A549 (cell line): Measurements from ENCODE around the gene ARHGAP4. TPM values are rescaled to one million over a fixed set of nuclear protein-coding genes. Genes with fewer than 3 reads are reported as not detected.

Experiments used
- ATAC-seq, 2 experiments: fragments of 200-7000 bp in 1 of 2; fragments of >200 bp in 1 of 2; cut with Nextera tagmentation in 1 of 2; cut with Tn5 transposase in 1 of 2; 3 replicates each; pipeline versions ENCODE4 v1.8.0 to v1.9.1; 2018 to 2020; ENCODE audit warnings: mild to moderate bottlenecking in 1 of 2, moderate library complexity in 1 of 2
- CTCF ChIA-PET: fragments of 300-600 bp; sonication (Branson Sonifier 250); formaldehyde crosslinking; extraction: SDS; loops from one replicate; lab custom pipeline; 2021; ENCODE audit warnings: antibody characterized with exemption, inconsistent platforms; lab: Yijun Ruan, JAX
- POLR2A ChIA-PET: fragments of 350-600 bp; formaldehyde crosslinking; extraction: SDS; loops from one replicate; lab custom pipeline; 2021; ENCODE audit warnings: antibody characterized with exemption, inconsistent platforms; lab: Yijun Ruan, JAX
- DNase-seq, 2 experiments: peaks; one replicate each; pipeline versions ENCODE4 v3.0.0 to v3.0.0-alpha.2; 2011 to 2016; ENCODE audit warnings: low read depth in 1 of 2, low spot score in 1 of 2
- FAIRE-seq: peaks from 2 replicates; lab custom pipeline; 2011; peaks lifted over from hg19 to GRCh38; lab: Jason Lieb, UNC
- H3K27ac ChIP-seq, 2 experiments: fragments of >200 bp; sonication (Bioruptor Twin); formaldehyde crosslinking; 3 replicates each; pipeline ENCODE4 v1.5.1; 2016 to 2017
- H3K4me1 ChIP-seq: fragments of >200 bp; sonication (Bioruptor Twin); formaldehyde crosslinking; 3 replicates; pipeline ENCODE4 v1.6.1; 2016
- H3K4me2 ChIP-seq: fragments of >200 bp; sonication (Bioruptor Twin); formaldehyde crosslinking; 3 replicates; pipeline ENCODE4 v1.6.1; 2016
- H3K4me3 ChIP-seq: fragments of >200 bp; sonication (Bioruptor Twin); formaldehyde crosslinking; 3 replicates; pipeline ENCODE4 v1.5.1; 2016
- H3K9me3 ChIP-seq: fragments of >200 bp; sonication (Bioruptor Twin); formaldehyde crosslinking; 3 replicates; pipeline ENCODE4 v1.6.1; 2016
- EP300 ChIP-seq, 2 experiments: fragments of >200 bp; sonication (Bioruptor Twin); formaldehyde crosslinking; IDR thresholded peaks; 2 replicates in 1 of 2; 3 replicates in 1 of 2; pipeline ENCODE4 v1.6.1; 2016 to 2017
- FOXS1 ChIP-seq: fragments of 250-450 bp; sonication (Bioruptor Pico); IDR thresholded peaks from 2 replicates; pipeline ENCODE4 v1.5.0; 2020; ENCODE audit warnings: mild to moderate bottlenecking, moderate library complexity
- HOXB13 ChIP-seq: fragments of 250-450 bp; sonication (Bioruptor Pico); IDR thresholded peaks from 2 replicates; pipeline ENCODE4 v1.5.0; 2020; ENCODE audit warnings: low read depth, mild to moderate bottlenecking, moderate library complexity
- JUNB ChIP-seq: fragments of >200 bp; sonication (Bioruptor Twin); formaldehyde crosslinking; IDR thresholded peaks from 2 replicates; pipeline ENCODE4 v1.6.1; 2016
- KDM1A ChIP-seq: fragments of 200-600 bp; sonication (generic); IDR thresholded peaks from 2 replicates; pipeline ENCODE4 v1.6.1; 2016; ENCODE audit warnings: low read depth, mild to moderate bottlenecking
- MAFK ChIP-seq: fragments of 450-650 bp; IDR thresholded peaks from 2 replicates; pipeline ENCODE4 v1.6.1; 2014; ENCODE audit not compliant: partially characterized antibody
- MAZ ChIP-seq: fragments of 150-350 bp; IDR thresholded peaks from 2 replicates; pipeline ENCODE4 v1.6.1; 2014; ENCODE audit warnings: antibody characterized with exemption, low read depth, low read length, borderline replicate concordance
- MYC ChIP-seq: IDR thresholded peaks from 2 replicates; pipeline ENCODE4 v1.6.1; 2012; ENCODE audit warnings: mild to moderate bottlenecking, inconsistent platforms, low read length, improper control_type of control experiment, borderline replicate concordance
- NR3C1 ChIP-seq: fragments of >200 bp; sonication (Bioruptor Twin); formaldehyde crosslinking; IDR thresholded peaks from 3 replicates; pipeline ENCODE4 v1.6.1; 2017
- PBX3 ChIP-seq: IDR thresholded peaks from 2 replicates; pipeline ENCODE4 v1.6.1; 2012
- RAD21 ChIP-seq, 2 experiments: fragments of >200 bp in 1 of 2; sonication (Bioruptor Twin) in 1 of 2; formaldehyde crosslinking in 1 of 2; IDR thresholded peaks in 1 of 2; conservative IDR thresholded peaks in 1 of 2; 2 replicates in 1 of 2; 3 replicates in 1 of 2; pipeline ENCODE4 v1.6.1; 2012 to 2018; ENCODE audit warnings: inconsistent platforms in 1 of 2
- RFX5 ChIP-seq: fragments of 450-650 bp; IDR thresholded peaks from 2 replicates; pipeline ENCODE4 v1.7.1; 2014; ENCODE audit warnings: antibody characterized with exemption, mild to moderate bottlenecking, moderate library complexity
- ZC3H11A ChIP-seq: fragments of 450-650 bp; IDR thresholded peaks from 2 replicates; pipeline ENCODE4 v1.6.1; 2014; ENCODE audit warnings: antibody characterized with exemption, mild to moderate bottlenecking
- WGBS: methylation state at CpG from one replicate; pipeline ENCODE4 v1.1.6; 2017; ENCODE audit errors: missing lambda C conversion rate; 5-methylcytosine and 5-hydroxymethylcytosine counted together
- polyA plus RNA-seq, 4 experiments: library from polyadenylated mRNA; depleted of rRNA in 3 of 4; stranded (reverse); fragments of >200 nt; fragmentation: RNase III in 1 of 4; extraction: RNeasy Plus Mini Kit Qiagen cat#74134 plus additional on column Dnase treatment in 1 of 4; gene quantifications; 2 replicates in 3 of 4; 3 replicates in 1 of 4; pipeline ENCODE4 v1.2.3, GENCODE V29; 2011 to 2017

Gene ARHGAP4
- polyA plus RNA-seq, 2 of the 4 experiments (the other 2 are of a cell fraction): 0.78 to 0.98 TPM

DNA sequence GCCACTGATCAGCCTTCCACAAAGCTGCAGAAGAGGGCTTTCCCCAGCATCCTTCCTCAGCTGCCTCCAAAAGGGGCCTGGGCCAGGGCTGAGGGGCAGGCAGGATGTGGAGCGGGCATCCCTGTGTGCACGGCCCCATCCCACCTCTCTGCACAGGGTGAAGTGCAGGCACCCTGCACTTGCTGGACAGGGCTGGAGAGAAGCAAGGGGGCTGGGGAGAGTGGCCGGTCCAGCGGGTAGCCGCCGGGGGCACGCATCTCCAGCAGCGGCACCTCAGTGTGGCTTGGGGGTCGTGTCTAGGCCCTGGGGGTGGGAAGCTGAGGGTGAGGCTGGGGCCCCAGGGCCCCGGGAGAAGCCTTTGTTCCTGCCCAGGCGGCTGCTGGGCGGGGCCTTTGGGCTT lies 18.6 kb downstream of the ARHGAP4 start (continued):
- TF ChIP-seq RAD21 (conservative IDR thresholded peaks at IDR 0.05 in 1 of 2, IDR thresholded peaks at IDR 0.05 in 1 of 2) (no peak), MYC (no peak)

- Histone ChIP-seq H3K4me3 (no peak overlapping the region), H3K4me2 (no peak overlapping the region), H3K4me1 (peaks cover 16% of the 10 kb centered on the region; the same call in 2 of the 3 replicates), H3K9me3 (no peaks in the 10 kb centered on the region), H3K27ac (no peak overlapping the region)
- TF ChIP-seq MAFK: no peak
- 56% methylated on average over 3 of the region's 27 CpGs for WGBS
- CTCF ChIA-PET: interaction anchor here (0.6 to 8.6 kb wide), 5 partner anchors 12 to 42 kb away, joined by 3 to 56 read pairs (median 3); no protein-coding TSS in a partner anchor
- no peak for DNase-seq
- ATAC-seq: no peak
- no peak for FAIRE-seq
- POLR2A ChIA-PET: interaction anchor here (1.2 kb wide), 1 partner anchor 21 kb away, joined by 4 read pairs; no protein-coding TSS in a partner anchor
These were observed 19.7 kb downstream of the ARHGAP4 start for GRCh38 chrX:153906126-153906917.

GRCh38 chrX:153905481-153906095 lies 20.5 kb downstream of the ARHGAP4 start:
- CTCF ChIA-PET: interaction anchor here (0.7 to 8.6 kb wide), 4 partner anchors 12 to 42 kb away, joined by 3 to 56 read pairs (median 3); no protein-coding TSS in a partner anchor
- H3K4me3 ChIP-seq: no peak overlapping the region
- FAIRE-seq (no peak), DNase-seq (no peak), ATAC-seq (no peak)
- H3K9me3 ChIP-seq: no peaks in the 10 kb centered on the region
- POLR2A ChIA-PET: no interaction called here
- 74% methylated on average over 10 of the region's 32 CpGs for WGBS
- peaks cover 23% of the 10 kb centered on the region for H3K4me1 ChIP-seq
- H3K4me2 ChIP-seq: no peak overlapping the region
- TF ChIP-seq JUNB (no peak), PBX3 (no peak), KDM1A (no peak), RFX5 (no peak), HOXB13 (CRISPR knock-in tag) (no peak), FOXS1 (no peak), NR3C1 (no peak)
- H3K27ac ChIP-seq: no peak overlapping the region

DNA sequence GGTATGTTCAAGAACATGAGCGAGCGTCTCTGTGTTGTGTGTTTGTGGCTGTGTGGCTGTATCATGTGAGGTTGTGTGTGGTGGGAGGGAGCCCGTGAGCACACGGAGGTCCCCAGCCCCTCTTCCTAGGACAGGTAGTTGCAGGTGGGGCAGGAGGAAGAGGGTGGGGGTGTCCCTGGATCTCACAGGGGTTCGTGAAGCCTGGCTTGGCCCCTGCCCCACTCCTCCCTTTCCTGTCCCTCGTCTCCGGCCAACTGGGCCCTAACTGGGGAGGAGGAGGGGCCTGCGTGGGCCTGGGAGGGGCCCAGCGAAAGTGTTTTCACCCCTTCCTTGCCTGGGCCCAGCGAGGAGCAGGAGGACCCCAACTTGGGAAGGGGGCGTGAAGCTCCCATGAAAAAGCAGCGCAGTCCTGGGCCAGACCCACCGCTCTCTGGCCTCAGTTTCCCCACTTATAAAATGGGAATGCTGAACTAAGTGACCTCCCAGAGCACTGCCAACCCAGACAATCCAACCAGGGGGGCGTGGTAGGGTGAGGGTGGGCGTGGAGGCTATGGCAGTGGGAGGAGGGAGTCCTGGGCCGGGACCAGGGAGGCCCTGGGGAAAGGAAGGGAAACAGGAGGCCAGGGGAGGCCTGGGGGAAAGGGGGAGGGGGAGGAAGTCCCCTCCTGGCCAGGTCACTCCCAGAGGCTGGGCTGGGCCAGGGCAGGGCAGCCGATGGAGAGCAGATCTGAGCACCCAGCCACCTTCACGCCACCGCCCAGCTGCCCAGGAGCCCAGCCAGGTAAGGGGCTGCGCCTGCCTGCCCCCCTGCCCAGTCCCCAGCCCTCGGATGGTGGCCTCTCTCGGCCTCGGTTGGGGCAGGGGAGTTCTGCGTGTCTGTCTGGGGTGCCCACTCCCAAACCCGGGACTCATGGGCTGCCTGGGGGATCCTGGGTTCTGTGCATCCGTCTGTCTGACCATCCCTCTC lies 21.8 kb downstream of the ARHGAP4 start, which contains the start of gene AVPR2:
Gene AVPR2 (plus strand): TSS at position 683 of the 967 bp plus-strand sequence. CDS start 473 bp downstream, outside the sequence.
- POLR2A ChIA-PET: no interaction called here
- no peak within 1 kb of the TSS for H3K4me2 ChIP-seq
- DNase-seq (no peak), FAIRE-seq (no peak)
- H3K4me1 ChIP-seq: peaks cover 26% of the 10 kb centered on the region
- no peak within 1 kb of the TSS for H3K27ac ChIP-seq
- no peaks in the 10 kb centered on the region for H3K9me3 ChIP-seq
- no peak within 1 kb of the TSS for H3K4me3 ChIP-seq
- TF ChIP-seq ZC3H11A: no peak
- TF ChIP-seq MAZ: no peak
- TF ChIP-seq EP300 (IDR thresholded peaks at IDR 0.05): no peak
- TF ChIP-seq, all 56 proteins: peak for 0
- 71% methylated on average over 18 of the region's 26 CpGs for WGBS
- ATAC-seq: no peak
- CTCF ChIA-PET: no interaction called here
